Keratinocyte (primary cell): ENCODE results near the gene C14orf93. TPM values are rescaled to one million over a fixed set of nuclear protein-coding genes. Genes with fewer than 3 reads are reported as not detected.

Experiments
- DNase-seq: peaks from one replicate; pipeline ENCODE4 v3.0.0-alpha.2; 2011; ENCODE audit warnings: low read depth, missing footprints, low spot score
- FAIRE-seq: peaks from 2 replicates; lab custom pipeline; 2011; peaks lifted over from hg19 to GRCh38; lab: Jason Lieb, UNC
- H2AFZ ChIP-seq: 2 replicates; pipeline ENCODE4 v1.6.0; 2012; ENCODE audit warnings: low read length, control low read depth, inconsistent platforms; ENCODE audit not compliant: control insufficient read depth
- H3K27ac ChIP-seq: 2 replicates; pipeline ENCODE4 v1.5.1; 2011; ENCODE audit warnings: low read length; ENCODE audit not compliant: control insufficient read depth, insufficient read depth
- H3K27me3 ChIP-seq: 3 replicates; pipeline ENCODE4 v1.6.0; 2011; ENCODE audit warnings: low read length; ENCODE audit not compliant: control insufficient read depth, insufficient read depth; ENCODE audit errors: extremely low read depth
- H3K36me3 ChIP-seq, 2 experiments: 2 replicates in 1 of 2; 3 replicates in 1 of 2; pipeline ENCODE4 v1.5.1; 2011; ENCODE audit warnings: low read length in 2 of 2, mild to moderate bottlenecking in 1 of 2; ENCODE audit not compliant: control insufficient read depth in 2 of 2, insufficient read depth in 2 of 2; ENCODE audit errors: extremely low read depth in 1 of 2
- H3K4me1 ChIP-seq: 3 replicates; pipeline ENCODE4 v1.5.1; 2011; ENCODE audit warnings: low read length; ENCODE audit not compliant: control insufficient read depth, insufficient read depth; ENCODE audit errors: extremely low read depth
- H3K4me2 ChIP-seq: 3 replicates; pipeline ENCODE4 v1.6.0; 2011; ENCODE audit warnings: low read depth, low read length; ENCODE audit not compliant: control insufficient read depth, insufficient read depth; ENCODE audit errors: extremely low read depth
- H3K4me3 ChIP-seq, 3 experiments: fragments of 200-600 bp in 1 of 3; sonication (generic) in 1 of 3; 2 replicates in 2 of 3; 3 replicates in 1 of 3; pipeline ENCODE4 v1.5.1; 2011 to 2016; ENCODE audit warnings: low read length in 3 of 3, mild to moderate bottlenecking in 3 of 3, control low read depth in 2 of 3, inconsistent platforms in 1 of 3, low read depth in 1 of 3, mixed read lengths in 1 of 3, mixed run types in 1 of 3, moderate library complexity in 1 of 3; ENCODE audit not compliant: control insufficient read depth in 2 of 3, insufficient read depth in 2 of 3; ENCODE audit errors: extremely low read depth in 1 of 3
- H3K79me2 ChIP-seq: 2 replicates; pipeline ENCODE4 v1.6.0; 2012; ENCODE audit warnings: low read length; ENCODE audit not compliant: control insufficient read depth, insufficient read depth
- H3K9ac ChIP-seq: 3 replicates; pipeline ENCODE4 v1.6.0; 2011; ENCODE audit warnings: low read length; ENCODE audit not compliant: control insufficient read depth, insufficient read depth; ENCODE audit errors: extremely low read depth
- H3K9me1 ChIP-seq: 3 replicates; pipeline ENCODE4 v1.6.0; 2011; ENCODE audit warnings: low read length; ENCODE audit not compliant: control insufficient read depth, insufficient read depth; ENCODE audit errors: extremely low read depth
- H3K9me3 ChIP-seq: 2 replicates; pipeline ENCODE4 v1.5.1; 2012; ENCODE audit warnings: low read depth, low read length; ENCODE audit not compliant: control insufficient read depth
- H4K20me1 ChIP-seq: 3 replicates; pipeline ENCODE4 v1.6.0; 2011; ENCODE audit warnings: low read length; ENCODE audit not compliant: control insufficient read depth, insufficient read depth; ENCODE audit errors: extremely low read depth
- EZH2 ChIP-seq: IDR thresholded peaks from one replicate; pipeline ENCODE4 v1.6.1; 2012; ENCODE audit warnings: inconsistent platforms, mild to moderate bottlenecking, low read length, moderate library complexity
- dilution Hi-C: fragments of 300-500 bp; cut with MboI; formaldehyde crosslinking; loops from one replicate; pipeline ENCODE4 v1.7.0; 2020; ENCODE audit warnings: low sequenced_read_pairs; ENCODE audit not compliant: extremely low pct_ligation_motif_present
- polyA plus RNA-seq, 5 experiments: library from polyadenylated mRNA; depleted of rRNA in 3 of 5; stranded (reverse) in 3 of 5; stranded (forward) in 1 of 5; unstranded in 1 of 5; fragments of >200 nt; gene quantifications; 1 replicate in 1 of 5; 2 replicates in 3 of 5; 3 replicates in 1 of 5; pipeline versions ENCODE4 v1.2.1 to v1.2.3, GENCODE V29; 2011 to 2012; ENCODE audit warnings: missing spikeins in 2 of 5, low read depth in 1 of 5, low replicate concordance in 1 of 5
- TF ChIP-seq, protein P1 (sequence below), 3 experiments: IDR thresholded peaks in 1 of 3; conservative IDR thresholded peaks in 1 of 3; optimal IDR thresholded peaks in 1 of 3; 2 replicates in 2 of 3; 3 replicates in 1 of 3; pipeline versions ENCODE3 to v1.5.1; 2011; ENCODE audit warnings: low read length in 3 of 3, mild to moderate bottlenecking in 3 of 3, moderate library complexity in 2 of 3, control low read depth in 1 of 3, inconsistent platforms in 1 of 3; ENCODE audit not compliant: insufficient read depth in 2 of 3; ENCODE audit errors: extremely low read depth in 1 of 3

The C14orf93 gene
- polyA plus RNA-seq, 1 donor (not counting 4 experiments of a cell fraction or from before 2014, with no cell fraction given): 7.7 TPM

DNA sequence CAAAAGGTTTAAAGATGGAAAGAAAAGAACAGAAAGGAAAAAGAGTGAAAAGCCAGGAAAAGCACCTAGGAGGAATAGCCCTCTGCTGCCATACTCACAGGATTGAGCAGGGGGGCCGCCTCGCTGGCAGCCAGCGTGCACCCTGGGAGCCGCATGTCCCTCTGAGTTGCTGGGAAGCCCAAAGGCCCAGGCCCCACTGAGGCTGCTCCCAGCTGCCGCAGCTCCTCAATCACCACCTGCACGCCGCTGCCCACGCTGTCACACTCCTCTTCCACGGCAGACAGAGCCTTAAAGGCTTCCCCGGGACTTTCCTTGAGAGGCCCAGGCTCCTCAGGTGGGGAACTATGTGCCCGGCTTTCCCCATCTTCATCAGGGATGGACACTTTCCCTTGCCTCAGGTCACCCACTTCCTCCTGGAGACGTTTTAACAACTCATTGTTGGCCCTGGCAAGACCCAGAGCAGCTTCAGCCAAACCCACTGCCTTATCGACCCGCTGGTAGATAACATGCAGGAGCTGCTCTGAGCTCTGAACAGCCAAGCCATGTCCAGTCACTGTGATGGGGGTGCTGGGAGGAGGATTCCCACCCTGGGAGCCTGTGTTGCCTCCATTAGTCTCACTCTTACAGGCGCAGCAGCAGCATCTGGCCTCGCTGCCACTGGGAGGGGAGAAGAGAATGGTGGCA, 11.5 kb downstream of the C14orf93 start:
- no peaks in the 10 kb centered on the region for H3K27me3 ChIP-seq
- FAIRE-seq (no peak), DNase-seq (no peak)
- dilution Hi-C loops: no loop called here
- H3K79me2 ChIP-seq: no peaks in the 10 kb centered on the region
- H3K4me1 ChIP-seq: peaks cover 6% of the 10 kb centered on the region
- no peaks in the 10 kb centered on the region for H4K20me1 ChIP-seq
- TF ChIP-seq, protein P1, sequence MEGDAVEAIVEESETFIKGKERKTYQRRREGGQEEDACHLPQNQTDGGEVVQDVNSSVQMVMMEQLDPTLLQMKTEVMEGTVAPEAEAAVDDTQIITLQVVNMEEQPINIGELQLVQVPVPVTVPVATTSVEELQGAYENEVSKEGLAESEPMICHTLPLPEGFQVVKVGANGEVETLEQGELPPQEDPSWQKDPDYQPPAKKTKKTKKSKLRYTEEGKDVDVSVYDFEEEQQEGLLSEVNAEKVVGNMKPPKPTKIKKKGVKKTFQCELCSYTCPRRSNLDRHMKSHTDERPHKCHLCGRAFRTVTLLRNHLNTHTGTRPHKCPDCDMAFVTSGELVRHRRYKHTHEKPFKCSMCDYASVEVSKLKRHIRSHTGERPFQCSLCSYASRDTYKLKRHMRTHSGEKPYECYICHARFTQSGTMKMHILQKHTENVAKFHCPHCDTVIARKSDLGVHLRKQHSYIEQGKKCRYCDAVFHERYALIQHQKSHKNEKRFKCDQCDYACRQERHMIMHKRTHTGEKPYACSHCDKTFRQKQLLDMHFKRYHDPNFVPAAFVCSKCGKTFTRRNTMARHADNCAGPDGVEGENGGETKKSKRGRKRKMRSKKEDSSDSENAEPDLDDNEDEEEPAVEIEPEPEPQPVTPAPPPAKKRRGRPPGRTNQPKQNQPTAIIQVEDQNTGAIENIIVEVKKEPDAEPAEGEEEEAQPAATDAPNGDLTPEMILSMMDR (optimal IDR thresholded peaks at IDR 0.05 in 1 of 3, IDR thresholded peaks at IDR 0.05 in 1 of 3, conservative IDR thresholded peaks at IDR 0.05 in 1 of 3; ENCODE audit: extremely low read depth in 1 of 3, insufficient read depth in 2 of 3, low read length in 3 of 3): no peak
- H3K36me3 ChIP-seq: peaks cover 3 to 4% of the 10 kb centered on the region in 2 experiments
- no peak overlapping the region for H3K9ac ChIP-seq
- H3K4me3 ChIP-seq: no peak overlapping the region
- H3K9me1 ChIP-seq: no peaks in the 10 kb centered on the region
- no peak overlapping the region for H3K27ac ChIP-seq
- no peak overlapping the region for H2AFZ ChIP-seq
- no peak overlapping the region for H3K4me2 ChIP-seq
- H3K9me3 ChIP-seq: no peaks in the 10 kb centered on the region

DNA sequence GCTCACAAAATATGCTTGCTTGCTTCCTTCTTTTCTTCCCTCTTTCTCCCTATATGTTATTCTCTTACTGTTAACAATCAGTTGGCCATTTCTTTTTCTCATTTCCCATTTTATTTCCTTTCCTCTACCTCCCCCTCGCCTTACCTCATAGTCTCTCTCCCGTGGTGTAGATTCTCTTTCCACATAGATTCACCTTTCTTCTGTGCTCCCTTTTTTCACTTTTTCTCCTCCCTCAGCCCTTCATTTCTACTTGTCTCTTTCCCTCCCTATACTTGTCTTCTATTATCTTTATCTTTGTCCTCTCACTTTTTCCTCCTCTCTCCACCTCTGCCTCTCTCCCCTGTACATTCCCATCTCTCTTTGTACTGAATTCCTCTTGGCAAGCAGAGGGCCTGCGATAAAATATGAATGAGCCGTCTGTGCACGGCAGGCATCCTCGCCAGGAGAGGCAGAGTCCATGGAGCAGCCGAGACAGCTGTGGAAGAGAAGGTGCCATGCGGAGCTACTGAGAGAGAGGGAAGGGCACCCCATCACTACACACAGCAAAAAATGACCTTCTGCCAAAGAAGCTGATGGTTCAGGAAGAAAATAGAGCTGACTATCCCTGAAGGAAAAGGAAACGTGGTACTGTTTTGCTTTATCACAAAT, 12.1 kb downstream of the C14orf93 start:
- FAIRE-seq (no peak), DNase-seq (no peak)
- TF ChIP-seq, protein P1 (optimal IDR thresholded peaks at IDR 0.05 in 1 of 3, IDR thresholded peaks at IDR 0.05 in 1 of 3, conservative IDR thresholded peaks at IDR 0.05 in 1 of 3; ENCODE audit: extremely low read depth in 1 of 3, insufficient read depth in 2 of 3, low read length in 3 of 3): no peak
- TF ChIP-seq EZH2: no peak
- Histone ChIP-seq H3K4me1 (peaks cover 6% of the 10 kb centered on the region), H3K4me2 (no peak overlapping the region), H3K79me2 (no peaks in the 10 kb centered on the region), H3K27ac (no peak overlapping the region), H3K9ac (no peak overlapping the region), H3K9me1 (no peaks in the 10 kb centered on the region), H3K9me3 (no peaks in the 10 kb centered on the region), H4K20me1 (no peaks in the 10 kb centered on the region), H3K4me3 (no peak overlapping the region), H3K36me3 (peaks cover 3 to 4% of the 10 kb centered on the region in 2 experiments), H3K27me3 (no peaks in the 10 kb centered on the region), H2AFZ (no peak overlapping the region)
- dilution Hi-C loops: no loop called here
